T1000 (cell line): ENCODE measurements around the gene RPA1.

Experiments used
- DNase-seq: peaks from one replicate; lab custom pipeline; 2025; ENCODE audit warnings: mixed read lengths; lab: John Stamatoyannopoulos, UW

RPA1 gene

DNA sequence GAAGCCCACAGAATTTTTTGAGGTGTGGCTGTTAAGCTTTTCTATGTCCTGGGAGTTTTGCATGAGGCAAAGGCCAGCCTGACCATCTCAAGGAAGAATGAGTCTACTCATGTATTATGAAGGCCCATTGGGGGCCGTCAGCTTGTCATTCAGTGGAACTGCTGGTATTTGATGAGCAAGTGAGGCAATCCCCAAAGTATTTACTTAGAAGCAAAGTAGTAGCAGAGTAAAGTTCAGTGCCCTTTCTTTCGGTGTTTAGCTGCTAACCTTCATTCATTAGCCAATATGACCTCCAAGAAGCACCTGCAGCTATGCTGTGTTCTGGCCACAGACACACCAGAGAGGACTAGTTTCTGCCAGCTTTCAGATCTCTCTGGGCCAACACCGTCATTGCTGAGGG is 80.2 kb downstream of the RPA1 start:
- no peak for DNase-seq

DNA sequence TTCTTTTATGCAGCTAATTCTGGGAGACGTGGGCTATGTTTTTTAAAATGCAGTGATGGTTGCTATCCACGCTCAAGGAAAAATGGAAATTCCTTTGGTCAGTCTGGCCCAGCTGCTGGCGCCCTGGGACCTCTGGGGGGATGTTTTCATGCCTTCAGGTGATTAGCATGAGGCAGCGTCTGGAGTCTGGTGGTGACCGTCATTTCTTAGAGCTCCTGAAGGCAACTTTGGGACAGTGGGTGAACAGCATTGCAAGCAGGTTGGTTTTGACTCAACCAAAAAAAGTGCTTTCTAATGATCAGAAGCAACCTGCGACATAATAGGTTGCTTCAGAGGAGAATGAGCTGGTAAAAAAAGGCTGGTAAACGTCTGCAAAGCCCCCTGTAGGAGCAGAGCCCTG is 82.3 kb downstream of the RPA1 start:
- DNase-seq: no peak

GRCh38 chr17:1913702-1914101 is 83.9 kb downstream of the RPA1 start:
- no peak for DNase-seq

DNA sequence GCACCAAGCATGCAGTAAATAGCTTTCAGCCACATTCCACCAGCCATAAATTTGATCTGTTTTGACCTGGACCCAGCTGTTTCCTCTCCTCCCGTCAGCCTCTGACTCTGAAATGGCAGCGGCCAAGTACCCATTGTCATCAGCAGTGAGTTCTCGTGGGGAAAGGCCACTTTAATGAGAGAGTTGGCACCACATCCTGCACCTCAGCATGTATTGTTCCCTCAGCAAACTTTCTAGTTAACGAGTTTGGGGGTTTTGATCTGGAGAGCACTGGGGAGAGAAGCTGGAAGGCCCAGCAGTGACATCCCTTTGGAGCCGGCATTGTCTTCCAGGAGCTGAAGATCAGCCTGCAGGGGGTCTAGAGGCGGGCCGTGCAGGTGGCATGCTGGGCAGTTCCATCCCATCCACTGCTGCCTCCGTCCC is 84.9 kb downstream of the RPA1 start:
- DNase-seq: no peak

GRCh38 chr17:1915889-1916288 is 86.1 kb downstream of the RPA1 start:
- no peak for DNase-seq

- no peak for DNase-seq
Observed at GRCh38 chr17:1916316-1916715, 86.5 kb downstream of the RPA1 start.

- DNase-seq: no peak
Observed at GRCh38 chr17:1916963-1917715, 87.3 kb downstream of the RPA1 start.

GRCh38 chr17:1918346-1919162 is 88.7 kb downstream of the RPA1 start:
- no peak for DNase-seq

GRCh38 chr17:1919201-1919600 is 89.4 kb downstream of the RPA1 start:
- DNase-seq: no peak

DNA sequence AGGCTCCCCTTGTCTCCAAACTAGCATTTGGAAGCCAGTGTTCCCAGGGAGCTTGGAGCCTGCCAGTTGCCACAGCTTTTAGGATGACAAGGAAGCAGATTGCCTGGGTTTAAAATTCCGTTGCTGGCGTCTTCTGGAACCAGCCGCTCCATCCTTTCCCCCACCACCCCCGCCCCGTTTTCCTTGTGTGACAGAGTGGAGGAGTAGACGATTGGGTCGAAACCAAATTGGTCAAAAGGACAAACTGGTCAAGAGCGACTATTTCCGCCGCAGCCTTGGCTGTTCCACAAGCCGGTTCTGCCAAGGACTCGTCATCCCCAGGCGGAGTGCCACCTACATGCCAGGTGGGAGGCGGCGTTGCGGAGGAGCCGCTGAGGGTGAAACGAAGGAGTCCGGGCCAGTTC is 91.1 kb downstream of the RPA1 start:
- DNase-seq: no peak

GRCh38 chr17:1928976-1929375 is 99.2 kb downstream of the RPA1 start:
- no peak for DNase-seq

- DNase-seq: no peak
Observed at GRCh38 chr17:1930337-1930645, 100.5 kb downstream of the RPA1 start.

DNA sequence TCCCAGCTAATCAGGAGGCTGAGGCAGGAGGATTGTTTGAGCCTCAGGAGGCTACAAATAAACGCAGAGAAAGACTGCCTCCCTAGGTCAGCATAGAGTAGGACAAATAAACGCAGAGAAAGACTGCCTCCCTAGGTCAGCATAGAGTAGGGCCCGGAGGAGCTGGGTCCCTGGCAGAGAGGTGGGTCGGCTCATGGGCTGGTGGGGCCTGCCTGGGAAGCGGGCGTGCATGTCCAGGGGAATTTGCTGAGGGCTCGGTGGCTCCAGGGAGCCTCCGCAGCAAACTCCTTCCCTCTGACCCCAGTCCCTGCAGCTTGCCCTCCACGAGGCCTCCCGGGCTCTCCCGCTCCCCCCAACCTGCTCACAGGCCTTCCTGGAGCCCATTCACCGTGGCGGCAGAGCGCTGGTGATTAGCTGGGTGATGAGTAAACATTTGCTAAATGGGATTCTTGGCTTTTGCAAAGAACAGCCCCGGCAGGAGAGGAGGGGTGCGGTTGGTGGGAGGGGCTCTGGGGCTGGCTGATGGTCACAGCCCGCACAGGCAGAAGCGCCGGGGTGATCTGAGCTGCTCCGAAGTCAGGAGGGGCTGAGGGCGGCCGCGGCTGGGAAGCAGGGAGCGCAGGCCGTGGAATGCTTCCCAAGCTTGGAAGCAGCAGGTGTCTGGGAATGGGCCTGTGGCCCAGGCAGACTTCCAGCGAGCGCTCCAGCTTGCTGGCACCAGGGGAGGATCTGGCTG is 102.2 kb downstream of the RPA1 start:
- DNase-seq: no peak

DNA sequence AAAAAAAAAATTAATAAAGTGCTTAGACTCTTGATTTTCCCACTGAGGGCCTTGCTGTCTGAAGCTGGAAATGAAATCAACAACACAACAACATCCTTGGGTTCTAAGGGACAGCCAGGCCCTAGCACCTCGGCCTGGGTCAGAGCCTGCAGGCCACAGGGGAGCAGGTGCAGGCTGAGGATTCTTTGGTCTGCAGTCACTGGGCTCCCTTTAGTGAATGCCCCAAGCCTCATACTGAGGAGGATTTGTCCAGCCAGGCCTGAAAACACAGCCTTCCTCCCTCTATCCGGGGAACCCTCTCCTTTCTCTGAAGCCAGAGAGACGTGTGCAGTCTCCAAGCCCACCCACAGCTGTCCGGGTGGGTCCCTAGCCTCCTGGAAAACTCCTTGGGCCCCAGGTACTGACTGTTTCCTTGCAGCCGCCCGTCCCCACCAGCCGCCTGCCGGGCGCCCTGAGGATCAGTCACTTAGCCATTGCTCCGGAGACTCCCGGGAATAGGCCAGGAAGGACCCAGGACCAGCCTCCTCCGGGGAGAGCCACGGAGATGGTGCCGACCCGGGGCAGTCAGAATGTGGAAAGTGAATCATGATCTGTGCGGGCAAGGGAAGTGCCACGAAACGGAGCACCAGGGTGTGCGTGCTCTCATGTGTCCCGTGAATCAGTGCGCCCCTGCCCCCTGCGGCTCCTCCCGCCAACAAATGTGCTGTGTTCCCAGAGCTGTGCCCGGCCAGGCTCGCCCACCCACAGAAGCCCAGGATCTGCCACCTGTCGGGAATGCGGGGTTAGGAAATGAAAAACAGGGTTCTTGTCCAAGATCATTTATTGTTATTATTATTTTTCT is 104.3 kb downstream of the RPA1 start:
- DNase-seq: no peak

GRCh38 chr17:1934901-1935300 is 105.1 kb downstream of the RPA1 start:
- DNase-seq: no peak

GRCh38 chr17:1936766-1937165 is 107.0 kb downstream of the RPA1 start:
- no peak for DNase-seq

DNA sequence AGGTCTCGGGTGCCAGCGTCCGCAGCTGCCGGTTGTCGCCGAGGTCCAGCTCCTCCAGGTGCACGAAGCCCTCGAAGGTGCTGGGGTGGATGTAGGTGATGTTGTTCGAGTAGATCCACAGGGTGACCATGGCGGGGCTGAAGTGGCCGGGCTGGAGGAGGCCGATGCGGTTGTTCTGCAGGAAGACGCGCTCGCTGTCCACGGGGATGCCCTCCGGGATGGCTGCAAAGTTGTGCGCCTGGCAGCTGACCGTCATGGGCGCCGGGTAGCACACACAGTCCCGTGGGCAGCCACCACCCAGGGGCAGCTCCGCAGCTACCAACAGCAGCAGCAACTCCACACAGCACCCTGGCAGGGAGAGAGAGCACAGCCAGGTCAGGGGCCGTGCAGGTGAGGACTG is 107.7 kb downstream of the RPA1 start:
- no peak for DNase-seq

DNA sequence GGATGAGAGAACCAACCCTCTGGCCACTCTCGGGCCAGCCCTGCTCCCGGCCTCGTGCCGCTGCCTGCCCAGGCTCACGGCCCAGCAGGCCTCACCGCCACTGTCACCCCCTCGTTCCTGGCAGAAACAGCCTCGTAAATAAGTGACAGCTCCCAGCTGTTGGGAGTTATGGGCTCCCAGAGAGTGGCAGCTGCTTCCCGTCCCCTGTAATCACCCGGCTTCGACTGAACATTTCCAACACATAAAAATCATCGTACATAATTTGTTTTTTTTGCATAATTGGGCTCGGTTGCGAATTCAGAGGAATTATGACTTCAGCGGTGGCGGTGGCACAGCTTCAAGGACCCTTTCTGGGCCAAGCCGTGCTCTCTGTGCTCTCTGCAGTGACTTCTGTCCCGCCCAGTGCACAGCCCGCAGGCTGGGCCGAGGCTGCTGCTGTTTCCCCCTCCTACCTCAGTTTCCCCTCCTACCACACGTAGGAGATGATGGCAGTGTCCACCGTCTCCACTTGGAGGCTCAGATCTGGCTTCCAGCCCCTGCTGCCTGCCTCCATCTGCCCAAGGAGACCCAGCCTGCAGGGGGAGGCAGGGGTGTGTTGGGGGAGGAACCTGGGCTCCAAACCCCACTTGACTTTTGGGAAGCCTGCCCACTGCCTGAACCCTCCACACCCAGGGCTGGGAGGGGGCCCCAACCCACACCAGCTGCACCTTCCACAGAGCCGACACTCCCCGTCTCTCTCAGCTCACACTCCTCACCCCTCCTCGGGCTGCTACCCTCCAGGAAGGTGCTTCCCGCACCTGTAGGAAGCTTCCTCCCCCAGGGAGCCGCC is 110.4 kb downstream of the RPA1 start:
- no peak for DNase-seq

DNA sequence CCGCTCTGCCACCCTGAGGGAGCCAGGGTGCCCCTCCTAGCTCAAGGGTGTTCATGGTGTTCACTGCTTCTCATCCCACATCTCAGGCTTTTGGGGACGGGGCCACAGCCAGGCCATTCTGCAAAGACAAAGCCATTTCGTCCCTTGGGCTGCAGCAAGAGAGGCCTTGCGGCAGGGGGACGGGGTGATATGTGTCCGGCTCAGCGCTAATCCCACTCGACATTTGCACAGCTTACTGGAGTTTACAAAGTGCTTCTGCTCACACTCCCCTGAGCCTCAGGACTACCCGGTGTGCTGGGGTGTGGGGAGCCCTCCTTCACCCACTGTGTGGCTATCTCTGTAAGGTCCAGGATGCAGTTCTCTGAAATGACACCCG is 111.0 kb downstream of the RPA1 start:
- no peak for DNase-seq

GRCh38 chr17:1941272-1942065 is 111.7 kb downstream of the RPA1 start:
- no peak for DNase-seq

DNA sequence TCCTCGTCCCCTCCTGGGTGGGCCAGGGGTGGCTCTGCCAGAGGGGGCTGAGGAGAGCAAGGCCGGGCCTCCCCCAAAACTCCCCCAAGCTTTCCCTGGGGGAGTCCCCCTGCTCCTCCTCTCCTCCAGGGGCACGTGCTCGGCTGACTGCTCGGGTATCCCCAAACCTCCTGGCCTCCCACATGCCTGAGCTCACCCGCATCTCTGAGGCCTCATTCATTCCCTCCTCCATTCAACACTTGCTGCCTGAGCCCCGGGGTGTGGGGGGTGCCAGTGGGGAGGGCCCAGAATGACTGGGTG is 112.2 kb downstream of the RPA1 start:
- no peak for DNase-seq
